Naive B cell (primary cell): ENCODE data around the gene NETO1. TPM values are rescaled to one million over a fixed set of nuclear protein-coding genes. Genes with fewer than 3 reads are reported as not detected.
A peak's percentile ranks its signal among the peaks of the same experiment; 100 is the strongest.

Source experiments
- ATAC-seq, 2 donors: fragments of 150-1000 bp; cut with Tn5 transposase; 2 replicates each; pipeline ENCODE4 v1.10.0; 2021; ENCODE audit warnings: low read depth in 2 of 2, mild to moderate bottlenecking in 2 of 2, moderate library complexity in 2 of 2
- DNase-seq: peaks from one replicate; pipeline ENCODE4 v3.0.0; 2022
- H3K27ac Mint-ChIP-seq, 6 donors: one replicate each; pipeline ENCODE4 v1.8.0; 2020 to 2022; ENCODE audit warnings: mild to moderate bottlenecking in 6 of 6, mixed read lengths in 6 of 6, moderate library complexity in 5 of 6, inconsistent platforms in 2 of 6
- H3K27me3 Mint-ChIP-seq, 3 donors: one replicate each; pipeline ENCODE4 v1.8.0; 2021 to 2022; ENCODE audit warnings: mixed read lengths in 3 of 3, mild to moderate bottlenecking in 1 of 3
- H3K36me3 Mint-ChIP-seq, 2 donors: one replicate each; pipeline ENCODE4 v1.8.0; 2020 to 2022; ENCODE audit warnings: mixed read lengths in 2 of 2, inconsistent platforms in 1 of 2, mild to moderate bottlenecking in 1 of 2
- H3K4me1 Mint-ChIP-seq, 3 donors: one replicate each; pipeline ENCODE4 v1.8.0; 2020 to 2022; ENCODE audit warnings: mixed read lengths in 3 of 3, inconsistent platforms in 1 of 3, mild to moderate bottlenecking in 1 of 3, moderate library complexity in 1 of 3
- H3K4me3 Mint-ChIP-seq, 8 donors: one replicate each; pipeline ENCODE4 v1.8.0; 2020 to 2022; ENCODE audit warnings: mild to moderate bottlenecking in 8 of 8, mixed read lengths in 8 of 8, moderate library complexity in 8 of 8, inconsistent platforms in 2 of 8
- H3K9me3 Mint-ChIP-seq, 7 donors: one replicate each; pipeline ENCODE4 v1.8.0; 2020 to 2022; ENCODE audit warnings: mixed read lengths in 7 of 7, mild to moderate bottlenecking in 5 of 7, inconsistent platforms in 2 of 7, moderate library complexity in 1 of 7
- polyA plus RNA-seq, 6 donors: library from polyadenylated mRNA; unstranded; fragments of 300-500 nt; fragmentation: Illumina TruSeq; gene quantifications; one replicate each; pipeline ENCODE4 v1.2.3, GENCODE V29; 2021; ENCODE audit warnings: low read depth in 6 of 6

Gene NETO1, protein sequence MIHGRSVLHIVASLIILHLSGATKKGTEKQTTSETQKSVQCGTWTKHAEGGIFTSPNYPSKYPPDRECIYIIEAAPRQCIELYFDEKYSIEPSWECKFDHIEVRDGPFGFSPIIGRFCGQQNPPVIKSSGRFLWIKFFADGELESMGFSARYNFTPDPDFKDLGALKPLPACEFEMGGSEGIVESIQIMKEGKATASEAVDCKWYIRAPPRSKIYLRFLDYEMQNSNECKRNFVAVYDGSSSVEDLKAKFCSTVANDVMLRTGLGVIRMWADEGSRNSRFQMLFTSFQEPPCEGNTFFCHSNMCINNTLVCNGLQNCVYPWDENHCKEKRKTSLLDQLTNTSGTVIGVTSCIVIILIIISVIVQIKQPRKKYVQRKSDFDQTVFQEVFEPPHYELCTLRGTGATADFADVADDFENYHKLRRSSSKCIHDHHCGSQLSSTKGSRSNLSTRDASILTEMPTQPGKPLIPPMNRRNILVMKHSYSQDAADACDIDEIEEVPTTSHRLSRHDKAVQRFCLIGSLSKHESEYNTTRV
- polyA plus RNA-seq: 10 to 100 TPM in 4 of 6 donors, 1 to 10 TPM in 2; 3.4 to 17.6 (median 13.4) TPM

- Mint-ChIP-seq H3K27ac (peak within 1 kb of the TSS in 4 of 6 donors; percentile 72 to 92 (median 88)), H3K27me3 (peaks cover 4 to 33% (median 20%) of the 10 kb centered on the region in 3 donors), H3K4me1 (peaks cover 23 to 28% (median 28%) of the 10 kb centered on the region in 3 donors), H3K36me3 (peaks cover 12 to 18% of the 10 kb centered on the region in 2 donors), H3K9me3 (peaks cover 0 to 3% (median 0%) of the 10 kb centered on the region in 7 donors), H3K4me3 (peak within 1 kb of the TSS; percentile 82 to 97 (median 94))
- ATAC-seq: peak; percentile 25 to 32
- peak; percentile 20 for DNase-seq
Measured at GRCh38 chr18:72867746-72868584, at the start of gene NETO1. Gene NETO1 (minus strand): TSS chr18:72867987. CDS start chr18:72867291, 696 bp downstream.

GRCh38 chr18:72910045-72910444 lies 42.3 kb upstream of the NETO1 start:
- Mint-ChIP-seq H3K27ac (no peak overlapping the region), H3K27me3 (no peaks in the 10 kb centered on the region), H3K9me3 (no peaks in the 10 kb centered on the region), H3K4me1 (no peaks in the 10 kb centered on the region), H3K36me3 (no peaks in the 10 kb centered on the region), H3K4me3 (no peak overlapping the region)
- DNase-seq (no peak), ATAC-seq (no peak)

DNA sequence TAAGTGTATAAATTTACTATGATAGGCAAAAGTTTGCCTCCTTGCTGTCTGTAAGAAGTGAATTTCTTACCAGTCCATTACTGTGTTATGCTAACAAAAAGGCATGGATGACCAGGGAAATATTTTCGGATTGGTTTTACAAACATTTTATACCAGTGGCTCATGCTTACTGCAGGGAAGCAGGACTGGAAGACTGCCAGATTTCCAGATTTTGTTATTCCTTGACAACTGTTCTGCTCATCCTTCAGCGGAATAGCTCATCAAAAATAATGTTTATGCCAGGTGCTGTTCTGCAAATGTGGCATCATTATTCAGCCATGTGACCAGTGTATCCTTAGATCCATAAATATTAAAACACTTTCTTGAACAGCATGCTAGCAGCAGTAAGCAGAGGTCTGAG lies 40.4 kb upstream of the NETO1 start:
- no peaks in the 10 kb centered on the region for H3K4me1 Mint-ChIP-seq
- H3K27ac Mint-ChIP-seq: no peak overlapping the region
- DNase-seq (no peak), ATAC-seq (no peak)
- peaks cover 0 to 8% (median 5%) of the 10 kb centered on the region in 3 donors for H3K27me3 Mint-ChIP-seq
- no peak overlapping the region for H3K4me3 Mint-ChIP-seq
- no peaks in the 10 kb centered on the region for H3K9me3 Mint-ChIP-seq
- H3K36me3 Mint-ChIP-seq: no peaks in the 10 kb centered on the region

GRCh38 chr18:72903033-72903432 lies 35.2 kb upstream of the NETO1 start:
- no peak for ATAC-seq
- no peak for DNase-seq
- H3K27ac Mint-ChIP-seq: no peak overlapping the region
- peaks cover 0 to 5% (median 0%) of the 10 kb centered on the region in 3 donors for H3K4me1 Mint-ChIP-seq
- no peaks in the 10 kb centered on the region for H3K9me3 Mint-ChIP-seq
- H3K27me3 Mint-ChIP-seq: peaks cover 0 to 10% (median 5%) of the 10 kb centered on the region in 3 donors
- no peak overlapping the region for H3K4me3 Mint-ChIP-seq
- no peaks in the 10 kb centered on the region for H3K36me3 Mint-ChIP-seq

DNA sequence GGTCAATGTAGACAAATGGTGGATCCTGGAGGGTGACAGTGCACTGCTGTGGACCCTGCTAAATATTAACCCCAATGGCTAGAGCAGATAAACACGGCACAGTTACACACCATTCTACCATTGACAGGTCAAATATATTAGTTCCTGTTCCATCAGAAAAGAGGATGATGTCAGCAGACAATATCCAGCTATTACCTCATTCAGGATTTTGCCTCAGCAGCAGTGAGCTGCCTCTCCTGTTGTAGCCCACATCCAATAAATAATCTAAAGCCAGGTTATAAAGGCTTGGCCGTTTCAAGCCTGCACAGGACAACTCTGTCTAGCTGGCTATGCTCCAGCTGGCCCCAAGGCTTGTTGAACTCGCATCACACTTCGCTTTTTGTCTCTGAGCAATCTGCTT lies 31.6 kb upstream of the NETO1 start:
- H3K9me3 Mint-ChIP-seq: peaks cover 0 to 10% (median 8%) of the 10 kb centered on the region in 7 donors
- no peak for DNase-seq
- no peak overlapping the region for H3K4me3 Mint-ChIP-seq
- peaks cover 10 to 19% (median 15%) of the 10 kb centered on the region in 3 donors for H3K4me1 Mint-ChIP-seq
- H3K36me3 Mint-ChIP-seq: peaks cover 0 to 7% of the 10 kb centered on the region in 2 donors
- peaks cover 0 to 10% (median 4%) of the 10 kb centered on the region in 3 donors for H3K27me3 Mint-ChIP-seq
- no peak for ATAC-seq
- H3K27ac Mint-ChIP-seq: peak overlapping the region in 1 of 6 donors; percentile 16

DNA sequence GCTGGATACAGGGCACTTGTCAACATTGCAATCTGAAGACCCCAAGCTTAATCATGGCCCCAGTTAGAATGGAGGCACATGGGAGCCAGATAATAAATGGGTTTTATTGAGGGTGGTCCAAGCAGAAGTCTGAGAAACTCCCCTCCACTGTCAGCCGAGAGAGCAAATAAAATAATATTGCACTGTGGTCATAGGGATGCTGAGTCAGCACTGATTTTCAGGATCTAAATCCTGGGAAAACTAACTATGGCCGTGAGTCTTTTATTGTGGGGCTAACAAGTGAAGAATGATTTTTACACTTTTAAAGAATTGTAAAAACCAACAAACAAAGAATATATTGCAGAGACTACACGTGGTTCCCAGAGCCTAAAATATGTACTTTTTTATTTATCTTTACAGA lies 31.1 kb upstream of the NETO1 start:
- no peak for DNase-seq
- H3K36me3 Mint-ChIP-seq: peaks cover 0 to 7% of the 10 kb centered on the region in 2 donors
- peaks cover 0 to 10% (median 8%) of the 10 kb centered on the region in 7 donors for H3K9me3 Mint-ChIP-seq
- no peak overlapping the region for H3K4me3 Mint-ChIP-seq
- H3K4me1 Mint-ChIP-seq: peaks cover 10 to 19% (median 15%) of the 10 kb centered on the region in 3 donors
- ATAC-seq: no peak
- H3K27ac Mint-ChIP-seq: no peak overlapping the region
- H3K27me3 Mint-ChIP-seq: peaks cover 0 to 6% (median 0%) of the 10 kb centered on the region in 3 donors

- peak overlapping the region in 5 of 8 donors; percentile 14 to 86 (median 57) for H3K4me3 Mint-ChIP-seq
- ATAC-seq: peak; percentile 98 to 99
Measured at GRCh38 chr18:72895548-72895947, 27.8 kb upstream of the NETO1 start.

DNA sequence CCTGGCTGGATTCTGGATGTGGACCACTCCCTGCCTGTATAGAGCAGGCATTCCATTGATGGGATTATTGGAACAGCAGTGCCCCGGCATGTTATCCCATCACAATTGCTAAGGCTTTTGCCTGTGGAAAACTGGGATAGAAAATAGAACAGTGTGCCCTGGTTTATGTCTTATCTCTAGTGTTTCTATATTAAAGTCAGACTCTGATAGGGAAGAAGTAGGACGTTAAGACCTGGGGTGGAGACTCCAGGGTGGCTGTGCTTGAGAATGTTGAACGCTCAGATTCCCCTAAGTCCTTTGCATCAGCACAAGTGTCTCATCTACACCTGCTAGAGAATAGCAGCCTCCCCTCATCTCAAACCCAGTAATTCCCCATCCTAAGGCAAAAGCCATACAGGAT lies 10.8 kb upstream of the NETO1 start:
- H3K27ac Mint-ChIP-seq: peak overlapping the region in 1 of 6 donors; percentile 56
- DNase-seq (no peak), ATAC-seq (no peak)
- H3K36me3 Mint-ChIP-seq: peaks cover 0 to 7% of the 10 kb centered on the region in 2 donors
- no peak overlapping the region for H3K4me3 Mint-ChIP-seq
- peaks cover 0 to 12% (median 5%) of the 10 kb centered on the region in 7 donors for H3K9me3 Mint-ChIP-seq
- peaks cover 0 to 4% (median 0%) of the 10 kb centered on the region in 3 donors for H3K4me1 Mint-ChIP-seq
- H3K27me3 Mint-ChIP-seq: peaks cover 0 to 8% (median 4%) of the 10 kb centered on the region in 3 donors

More at GRCh38 chr18:72895548-72895947, 27.8 kb upstream of the NETO1 start:
- H3K4me1 Mint-ChIP-seq: peaks cover 10 to 22% (median 15%) of the 10 kb centered on the region in 3 donors
- peaks cover 0 to 10% (median 8%) of the 10 kb centered on the region in 7 donors for H3K9me3 Mint-ChIP-seq
- DNase-seq: peak; percentile 54
- H3K27ac Mint-ChIP-seq: peak overlapping the region; percentile 74 to 91 (median 86)
- H3K36me3 Mint-ChIP-seq: peaks cover 0 to 7% of the 10 kb centered on the region in 2 donors
- no peaks in the 10 kb centered on the region for H3K27me3 Mint-ChIP-seq

DNA sequence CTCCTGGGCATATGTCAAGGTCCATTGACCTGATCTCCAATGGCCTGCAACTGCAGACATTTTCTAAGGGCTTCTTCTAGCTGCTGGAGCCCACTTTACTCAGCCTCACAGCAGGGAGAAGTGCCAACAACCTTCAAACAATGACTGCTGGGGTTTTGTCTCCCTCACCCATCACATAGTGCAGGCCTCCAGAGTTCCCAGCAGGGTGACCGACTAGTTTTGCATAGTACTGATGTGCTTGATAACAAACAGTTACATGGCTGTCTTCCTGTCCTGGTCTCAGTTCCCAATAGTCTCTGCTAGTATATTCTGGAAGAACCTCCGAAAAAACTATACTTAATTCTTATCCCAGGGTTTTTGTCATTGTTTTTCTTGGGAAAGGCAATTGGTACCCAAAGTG lies 10.4 kb upstream of the NETO1 start:
- peaks cover 0 to 4% (median 4%) of the 10 kb centered on the region in 3 donors for H3K27me3 Mint-ChIP-seq
- peaks cover 0 to 7% of the 10 kb centered on the region in 2 donors for H3K36me3 Mint-ChIP-seq
- H3K4me1 Mint-ChIP-seq: no peaks in the 10 kb centered on the region
- H3K27ac Mint-ChIP-seq: no peak overlapping the region
- peaks cover 0 to 12% (median 5%) of the 10 kb centered on the region in 7 donors for H3K9me3 Mint-ChIP-seq
- ATAC-seq (no peak), DNase-seq (no peak)
- H3K4me3 Mint-ChIP-seq: peak overlapping the region in 1 of 8 donors; percentile 52

DNA sequence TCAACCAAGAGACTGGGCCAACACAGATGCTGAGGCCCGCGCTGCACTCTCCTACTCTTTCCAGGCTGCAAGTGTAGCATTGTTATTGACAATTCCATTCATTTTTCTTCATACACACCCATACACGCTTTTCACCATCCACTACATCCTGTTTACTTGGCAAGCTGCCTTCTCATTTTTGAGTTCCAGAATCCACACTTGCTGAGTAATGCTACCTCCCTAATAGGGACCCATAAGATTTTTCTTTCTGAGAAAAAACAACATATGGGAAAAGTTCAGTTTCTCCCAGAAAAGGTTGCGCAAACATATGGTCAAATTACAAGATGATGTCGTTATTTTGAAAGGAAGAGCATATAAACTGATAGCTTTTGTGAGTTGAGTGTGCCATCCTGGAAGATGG lies 3.3 kb upstream of the NETO1 start:
- ATAC-seq: no peak
- Mint-ChIP-seq H3K27ac (peak overlapping the region in 2 of 6 donors; percentile 48 to 80), H3K36me3 (peaks cover 0 to 12% of the 10 kb centered on the region in 2 donors), H3K4me1 (peaks cover 20 to 28% (median 24%) of the 10 kb centered on the region in 3 donors), H3K27me3 (peaks cover 8 to 28% (median 20%) of the 10 kb centered on the region in 3 donors), H3K4me3 (peak overlapping the region in 2 of 8 donors; percentile 17 to 82), H3K9me3 (peaks cover 0 to 3% (median 0%) of the 10 kb centered on the region in 7 donors)
- no peak for DNase-seq

- DNase-seq (peak; percentile 71), ATAC-seq (peak; percentile 62 to 64)
- Mint-ChIP-seq H3K4me3 (peak overlapping the region; percentile 82 to 96 (median 94)), H3K4me1 (peaks cover 23 to 28% (median 28%) of the 10 kb centered on the region in 3 donors), H3K27me3 (peaks cover 4 to 28% (median 20%) of the 10 kb centered on the region in 3 donors), H3K9me3 (peaks cover 0 to 3% (median 0%) of the 10 kb centered on the region in 7 donors), H3K27ac (peak overlapping the region; percentile 82 to 96 (median 90)), H3K36me3 (peaks cover 0 to 12% of the 10 kb centered on the region in 2 donors)
Measured at GRCh38 chr18:72869226-72870185, 1.7 kb upstream of the NETO1 start.
